MCF 10A (cell line): ENCODE results near the gene OTUD4. TPM values are rescaled to one million over a fixed set of nuclear protein-coding genes. Genes with fewer than 3 reads are reported as not detected.

Source experiments
- BruUV-seq: library from RNA; stranded (reverse); fragments of 400-500 nt; replicated peaks from 2 replicates; lab custom pipeline; 2021; lab: Mats Ljungman, UMichigan
- CTCF ChIA-PET: fragments of 300-600 bp; sonication (Branson Sonifier 250); formaldehyde crosslinking; extraction: SDS; loops from one replicate; lab custom pipeline; 2021; ENCODE audit warnings: antibody characterized with exemption, inconsistent platforms; lab: Yijun Ruan, JAX
- POLR2A ChIA-PET: fragments of 300-600, 350-650 bp; sonication (Branson Sonifier 250); formaldehyde crosslinking; extraction: SDS; loops from one replicate; lab custom pipeline; 2020; ENCODE audit warnings: antibody characterized with exemption, inconsistent platforms; lab: Yijun Ruan, JAX
- DNase-seq: peaks from one replicate; pipeline ENCODE4 v3.0.0-alpha.2; 2018; ENCODE audit not compliant: unreplicated experiment
- H3K27ac Mint-ChIP-seq: one replicate; pipeline ENCODE4 v1.8.0; 2022; ENCODE audit warnings: mild to moderate bottlenecking, low read depth, mixed read lengths; ENCODE audit not compliant: unreplicated experiment
- H3K27me3 Mint-ChIP-seq: one replicate; pipeline ENCODE4 v1.8.0; 2022; ENCODE audit warnings: mixed read lengths; ENCODE audit not compliant: insufficient read depth, unreplicated experiment
- H3K36me3 Mint-ChIP-seq: one replicate; pipeline ENCODE4 v1.8.0; 2022; ENCODE audit warnings: mild to moderate bottlenecking, moderate library complexity, mixed read lengths; ENCODE audit not compliant: insufficient read depth, unreplicated experiment
- H3K4me1 Mint-ChIP-seq: one replicate; pipeline ENCODE4 v1.8.0; 2022; ENCODE audit warnings: mixed read lengths; ENCODE audit not compliant: insufficient read depth, unreplicated experiment
- H3K4me3 Mint-ChIP-seq: one replicate; pipeline ENCODE4 v1.8.0; 2022; ENCODE audit warnings: mild to moderate bottlenecking, moderate library complexity, mixed read lengths; ENCODE audit not compliant: unreplicated experiment
- H3K9me3 Mint-ChIP-seq: one replicate; pipeline ENCODE4 v1.8.0; 2022; ENCODE audit warnings: mixed read lengths; ENCODE audit not compliant: unreplicated experiment
- CTCF ChIP-seq: fragments of 200-600 bp; IDR thresholded peaks from one replicate; pipeline ENCODE4 v1.8.0; 2022; ENCODE audit warnings: antibody characterized with exemption, mild to moderate bottlenecking; ENCODE audit not compliant: unreplicated experiment
- intact Hi-C: fragments of 100-400 bp; cut with micrococcal nuclease; formaldehyde crosslinking; loops from 2 replicates; pipeline ENCODE4 v1.14.1; 2022
- total RNA-seq: library from RNA; stranded (reverse); gene quantifications from 2 replicates; pipeline ENCODE4 v1.2.3, GENCODE V29; 2022

OTUD4 gene
- total RNA-seq, 1 experiment from 2014 or later, result 68.0 TPM

DNA sequence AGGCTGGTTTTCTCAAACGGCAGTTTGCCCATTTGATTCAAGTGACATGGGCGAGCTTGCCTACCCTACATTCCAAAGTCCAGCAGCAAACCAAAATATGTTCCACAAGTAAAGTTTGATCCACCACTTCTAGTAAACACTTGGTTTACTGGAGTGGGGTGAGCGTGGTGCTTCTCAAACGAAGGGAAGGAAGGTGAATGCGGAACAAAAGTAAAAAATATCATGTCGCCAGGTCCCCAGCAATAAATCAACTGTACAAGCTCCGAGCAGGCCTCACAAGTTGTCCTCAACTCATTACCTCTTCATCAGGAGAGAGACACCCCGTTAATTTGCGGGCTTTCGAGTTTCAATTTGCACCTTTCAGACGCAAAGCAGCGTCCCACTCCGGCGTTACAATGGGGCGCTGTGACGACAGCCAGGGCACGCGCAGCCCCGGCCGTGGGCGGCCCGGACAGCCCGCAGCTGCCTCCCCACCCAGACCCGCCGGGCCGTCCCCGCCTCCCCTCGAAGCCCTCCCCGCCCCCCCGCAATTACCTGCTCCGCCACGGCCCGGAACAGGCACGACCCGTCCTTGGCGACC, 1.0 kb downstream of the OTUD4 start:
- BruUV-seq, result TSS peak; percentile 29
- POLR2A ChIA-PET, result interaction anchor here (0.6 to 5.9 kb wide), 16 partner anchors 9 to 555 kb away, joined by 3 to 63 read pairs (median 4); partner anchors contain the start of genes ABCE1 and ANAPC10
- Mint-ChIP-seq H3K4me3 (peak overlapping the region; percentile 73), H3K36me3 (peaks cover 12% of the 10 kb centered on the region), H3K4me1 (peaks cover 17% of the 10 kb centered on the region), H3K27me3 (no peaks in the 10 kb centered on the region), H3K9me3 (peaks cover 8% of the 10 kb centered on the region), H3K27ac (peak overlapping the region; percentile 85)
- CTCF ChIA-PET, result interaction anchor here (2.2 kb wide), 1 partner anchor 54 kb away, joined by 13 read pairs; no protein-coding TSS in a partner anchor
- DNase-seq, result peak; percentile 56
- TF ChIP-seq CTCF, result no peak
- intact Hi-C loops, result no loop called here

DNA sequence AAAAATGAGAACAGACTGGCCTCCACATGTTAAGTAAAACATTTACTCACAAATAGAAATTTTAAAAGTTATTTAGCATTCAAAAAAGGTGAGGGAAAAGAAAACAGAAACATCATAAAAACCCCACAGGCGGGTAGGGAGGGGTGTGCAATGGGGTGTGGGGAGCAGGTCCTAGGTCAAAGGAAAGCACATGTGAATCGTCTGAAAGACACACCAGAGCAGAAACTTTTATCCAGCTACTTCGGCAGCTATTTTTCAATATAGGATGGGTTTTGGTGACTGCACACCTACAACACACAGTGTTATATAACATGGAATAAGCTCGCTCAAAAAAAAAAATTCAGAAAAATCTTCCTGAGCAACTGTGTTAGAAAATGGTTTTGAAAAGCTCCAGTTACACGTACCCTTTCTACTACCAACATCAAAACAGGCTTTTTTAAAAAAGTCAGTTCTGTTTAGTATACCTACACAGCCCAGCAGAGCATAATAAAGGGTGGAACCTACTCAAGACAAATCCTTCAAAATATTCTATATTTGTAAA, 1.6 kb downstream of the OTUD4 start:
- TF ChIP-seq CTCF, result no peak
- intact Hi-C loops, result no loop called here
- CTCF ChIA-PET, result interaction anchor here (2.2 kb wide), 1 partner anchor 55 kb away, joined by 13 read pairs; no protein-coding TSS in a partner anchor
- Mint-ChIP-seq H3K4me3 (peak overlapping the region; percentile 73), H3K4me1 (peaks cover 21% of the 10 kb centered on the region), H3K27ac (peak overlapping the region; percentile 85), H3K36me3 (peaks cover 18% of the 10 kb centered on the region), H3K9me3 (peaks cover 11% of the 10 kb centered on the region), H3K27me3 (no peaks in the 10 kb centered on the region)
- DNase-seq, result peak; percentile 24
- POLR2A ChIA-PET, result interaction anchor here (0.6 to 5.9 kb wide), 19 partner anchors 9 to 1840 kb away, joined by 3 to 63 read pairs (median 4); partner anchors contain the start of genes ABCE1 and ANAPC10
- BruUV-seq, result no TSS peak

DNA sequence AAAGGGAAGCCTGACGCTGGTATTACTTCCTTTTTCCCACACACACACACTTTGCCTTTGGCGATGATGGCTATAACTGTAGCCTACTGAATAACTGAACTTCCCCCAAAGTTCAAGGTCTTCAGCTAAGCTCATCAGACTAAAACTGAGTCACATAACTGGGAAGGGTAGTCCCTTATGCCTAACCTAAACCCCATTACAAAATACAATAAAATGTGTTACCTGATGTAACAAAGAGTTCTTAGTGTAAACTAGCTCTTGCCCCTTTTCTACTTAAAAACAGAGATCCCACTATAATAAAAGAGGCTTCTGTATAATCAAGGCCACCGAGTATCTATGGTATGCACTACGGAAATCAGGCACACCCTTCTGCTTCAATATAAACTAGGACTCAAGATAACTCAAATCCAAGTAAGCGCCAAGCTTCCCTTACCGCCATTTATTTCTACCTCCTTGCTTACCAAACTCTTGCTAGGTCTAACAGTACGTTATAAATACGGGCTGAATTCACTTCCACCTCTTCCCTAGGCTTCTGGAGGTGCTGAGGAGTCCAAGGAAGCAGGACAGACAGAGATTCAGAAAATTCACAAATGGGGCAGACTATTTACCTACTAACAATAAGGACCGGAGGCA, 2.4 kb downstream of the OTUD4 start:
- Mint-ChIP-seq H3K4me1 (peaks cover 21% of the 10 kb centered on the region), H3K27ac (peak overlapping the region; percentile 85), H3K4me3 (peak overlapping the region; percentile 73), H3K27me3 (no peaks in the 10 kb centered on the region), H3K36me3 (peaks cover 23% of the 10 kb centered on the region), H3K9me3 (peaks cover 11% of the 10 kb centered on the region)
- ChIA-PET CTCF (interaction anchor here (0.5 to 2.2 kb wide), 5 partner anchors 37 to 1963 kb away, joined by 3 to 13 read pairs (median 6); no protein-coding TSS in a partner anchor), POLR2A (interaction anchor here (0.6 to 5.9 kb wide), 21 partner anchors 8 to 1839 kb away, joined by 3 to 63 read pairs (median 4); partner anchors contain the start of genes ABCE1, ANAPC10 and SMAD1)
- intact Hi-C loops, result no loop called here
- TF ChIP-seq CTCF, result no peak
- BruUV-seq, result no TSS peak
- peak; percentile 45 for DNase-seq

- TF ChIP-seq CTCF, result no peak
- intact Hi-C loops, result no loop called here
- ChIA-PET POLR2A (interaction anchor here (0.6 to 5.9 kb wide), 14 partner anchors 9 to 631 kb away, joined by 3 to 63 read pairs (median 5); partner anchors contain the start of genes ABCE1, ANAPC10 and SMAD1), CTCF (interaction anchor here (0.5 to 2.2 kb wide), 4 partner anchors 36 to 1962 kb away, joined by 3 to 13 read pairs (median 6); no protein-coding TSS in a partner anchor)
- peak overlapping the region; percentile 73 for H3K4me3 Mint-ChIP-seq
- no peaks in the 10 kb centered on the region for H3K27me3 Mint-ChIP-seq
- peaks cover 21% of the 10 kb centered on the region for H3K4me1 Mint-ChIP-seq
- DNase-seq, result peak; percentile 28
- peaks cover 28% of the 10 kb centered on the region for H3K36me3 Mint-ChIP-seq
- H3K9me3 Mint-ChIP-seq, result peaks cover 11% of the 10 kb centered on the region
- BruUV-seq, result no TSS peak
- H3K27ac Mint-ChIP-seq, result peak overlapping the region; percentile 85
Observed at GRCh38 chr4:145177511-145177905, 2.9 kb downstream of the OTUD4 start.
